Smooth muscle cell (in vitro differentiated cells): ENCODE measurements around the gene ATP10D. TPM values are rescaled to one million over a fixed set of nuclear protein-coding genes. Genes with fewer than 3 reads are reported as not detected.

ENCODE experiments used
- DNase-seq: peaks from one replicate; lab custom pipeline; 2025; ENCODE audit not compliant: unreplicated experiment; lab: John Stamatoyannopoulos, UW
- H2AFZ ChIP-seq: fragments of 200-600 bp; sonication (generic); 2 replicates; pipeline ENCODE4 v1.6.0; 2016; ENCODE audit warnings: antibody characterized with exemption, low read depth, mild to moderate bottlenecking
- H3F3A ChIP-seq: fragments of 200-600 bp; sonication (generic); 2 replicates; pipeline ENCODE4 v1.6.0; 2017; ENCODE audit warnings: antibody characterized with exemption, low read depth
- H3K27ac ChIP-seq: fragments of 200-600 bp; sonication (generic); 2 replicates; pipeline ENCODE4 v1.5.1; 2016; ENCODE audit warnings: low read depth, mild to moderate bottlenecking
- H3K27me3 ChIP-seq: fragments of 200-600 bp; sonication (generic); 2 replicates; pipeline ENCODE4 v1.6.1; 2016; ENCODE audit warnings: low read depth, mild to moderate bottlenecking
- H3K36me3 ChIP-seq: fragments of 200-600 bp; sonication (generic); 2 replicates; pipeline ENCODE4 v1.5.1; 2016; ENCODE audit warnings: low read depth
- H3K4me1 ChIP-seq: fragments of 200-600 bp; sonication (generic); 2 replicates; pipeline ENCODE4 v1.5.1; 2016; ENCODE audit warnings: low read depth
- H3K4me2 ChIP-seq: fragments of 200-600 bp; sonication (generic); 2 replicates; pipeline ENCODE4 v1.6.0; 2016; ENCODE audit warnings: mild to moderate bottlenecking
- H3K4me3 ChIP-seq: fragments of 200-600 bp; sonication (generic); 2 replicates; pipeline ENCODE4 v1.5.1; 2016; ENCODE audit warnings: mild to moderate bottlenecking
- H3K79me2 ChIP-seq: fragments of 200-600 bp; sonication (generic); 2 replicates; pipeline ENCODE4 v1.6.0; 2016; ENCODE audit warnings: low read depth, mild to moderate bottlenecking
- H3K9ac ChIP-seq: fragments of 200-600 bp; sonication (generic); 2 replicates; pipeline ENCODE4 v1.6.0; 2016; ENCODE audit warnings: low read depth
- H3K9me3 ChIP-seq: fragments of 200-600 bp; sonication (generic); replicated peaks from 2 replicates; pipeline ENCODE4 v1.5.1; 2016; ENCODE audit warnings: low read depth
- H4K20me1 ChIP-seq: fragments of 200-600 bp; sonication (generic); 2 replicates; pipeline ENCODE4 v1.6.0; 2016; ENCODE audit warnings: low read depth
- WGBS: methylation state at CpG from one replicate; pipeline ENCODE4 v1.1.7; 2016; ENCODE audit warnings: low lambda C conversion rate; 5-methylcytosine and 5-hydroxymethylcytosine counted together
- polyA plus RNA-seq: library from polyadenylated mRNA; unstranded; fragments of >200 nt; fragmentation: Nextera tagmentation; extraction: Ambion mirVana; gene quantifications from 2 replicates; pipeline ENCODE4 v1.2.1, GENCODE V29; 2016
- total RNA-seq: library from RNA; depleted of rRNA; stranded (reverse); fragments of >200 nt; gene quantifications from 2 replicates; pipeline ENCODE4 v1.2.3, GENCODE V29; 2014
- TF ChIP-seq, protein P1 (sequence below): fragments of 200-600 bp; sonication (generic); IDR thresholded peaks from 2 replicates; pipeline ENCODE4 v1.5.1; 2017; ENCODE audit warnings: borderline replicate concordance, mild to moderate bottlenecking, antibody characterized with exemption; ENCODE audit not compliant: insufficient read depth, poor library complexity, severe bottlenecking

The ATP10D gene
- total and polyA plus RNA-seq, 2 experiments from 2014 or later = 8.6 to 28.4 TPM

DNA sequence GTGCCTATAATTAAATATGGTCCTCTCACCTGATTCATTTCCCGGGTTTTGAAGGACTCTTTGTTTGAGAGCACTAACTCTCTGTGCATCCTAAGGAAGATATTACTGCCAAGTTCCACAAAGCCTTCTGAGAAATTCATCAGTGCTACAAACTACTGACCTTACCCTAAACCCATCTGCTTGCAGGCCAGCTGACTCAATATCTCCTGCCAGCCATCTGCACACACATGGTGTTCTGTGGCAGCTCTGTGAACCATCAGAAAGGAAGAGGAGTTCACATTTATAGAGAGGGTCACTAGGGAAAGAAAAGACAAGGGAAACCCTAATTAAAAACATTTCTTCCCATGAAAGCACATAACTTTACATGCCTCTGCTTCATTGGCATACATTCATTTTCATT lies 156.7 kb downstream of the ATP10D start:
- H3K4me1 ChIP-seq = peaks cover 4% of the 10 kb centered on the region
- H2AFZ ChIP-seq = no peak overlapping the region
- H3K36me3 ChIP-seq = no peaks in the 10 kb centered on the region
- H3K27me3 ChIP-seq = no peaks in the 10 kb centered on the region
- no peaks in the 10 kb centered on the region for H4K20me1 ChIP-seq
- no peaks in the 10 kb centered on the region for H3K9me3 ChIP-seq
- H3F3A ChIP-seq = no peaks in the 10 kb centered on the region
- WGBS = 96% methylated on average over 1 of the region's 1 CpG
- H3K79me2 ChIP-seq = no peaks in the 10 kb centered on the region
- H3K4me2 ChIP-seq = no peak overlapping the region
- no peak overlapping the region for H3K4me3 ChIP-seq
- TF ChIP-seq, protein P1, sequence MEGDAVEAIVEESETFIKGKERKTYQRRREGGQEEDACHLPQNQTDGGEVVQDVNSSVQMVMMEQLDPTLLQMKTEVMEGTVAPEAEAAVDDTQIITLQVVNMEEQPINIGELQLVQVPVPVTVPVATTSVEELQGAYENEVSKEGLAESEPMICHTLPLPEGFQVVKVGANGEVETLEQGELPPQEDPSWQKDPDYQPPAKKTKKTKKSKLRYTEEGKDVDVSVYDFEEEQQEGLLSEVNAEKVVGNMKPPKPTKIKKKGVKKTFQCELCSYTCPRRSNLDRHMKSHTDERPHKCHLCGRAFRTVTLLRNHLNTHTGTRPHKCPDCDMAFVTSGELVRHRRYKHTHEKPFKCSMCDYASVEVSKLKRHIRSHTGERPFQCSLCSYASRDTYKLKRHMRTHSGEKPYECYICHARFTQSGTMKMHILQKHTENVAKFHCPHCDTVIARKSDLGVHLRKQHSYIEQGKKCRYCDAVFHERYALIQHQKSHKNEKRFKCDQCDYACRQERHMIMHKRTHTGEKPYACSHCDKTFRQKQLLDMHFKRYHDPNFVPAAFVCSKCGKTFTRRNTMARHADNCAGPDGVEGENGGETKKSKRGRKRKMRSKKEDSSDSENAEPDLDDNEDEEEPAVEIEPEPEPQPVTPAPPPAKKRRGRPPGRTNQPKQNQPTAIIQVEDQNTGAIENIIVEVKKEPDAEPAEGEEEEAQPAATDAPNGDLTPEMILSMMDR = no peak
- H3K27ac ChIP-seq = no peak overlapping the region
- no peak overlapping the region for H3K9ac ChIP-seq
- no peak for DNase-seq

DNA sequence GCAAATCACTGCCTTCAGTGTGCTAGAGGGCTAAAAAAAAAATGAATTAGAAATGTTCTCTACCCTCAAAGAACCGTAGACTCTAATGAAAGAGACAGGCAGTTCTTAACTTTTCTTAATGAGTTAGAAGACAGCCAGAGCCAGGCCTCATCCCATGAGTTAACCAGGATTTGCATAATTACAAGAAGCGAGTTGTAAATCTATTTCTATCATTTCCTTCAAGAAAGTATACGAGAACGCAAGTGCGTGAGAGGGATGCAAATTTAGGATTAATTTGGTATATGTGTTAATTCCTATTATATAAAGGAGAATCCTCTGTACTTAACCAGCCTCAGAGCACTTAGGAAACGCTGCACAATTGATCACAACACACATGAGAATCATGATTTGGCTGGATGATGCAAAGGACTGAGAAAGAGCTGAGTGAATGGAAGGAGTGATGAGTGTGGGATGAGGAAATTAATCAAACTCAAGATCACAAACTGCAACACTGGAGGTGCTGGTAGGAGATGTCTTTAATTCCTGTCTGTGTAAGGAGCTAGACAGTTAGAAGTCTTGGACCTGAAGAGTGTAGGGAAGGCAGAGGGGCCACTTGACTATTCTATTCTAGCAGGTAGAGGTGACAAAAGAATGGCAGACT lies 157.2 kb downstream of the ATP10D start:
- H4K20me1 ChIP-seq = no peaks in the 10 kb centered on the region
- H2AFZ ChIP-seq = no peak overlapping the region
- H3K9me3 ChIP-seq = no peaks in the 10 kb centered on the region
- no peak overlapping the region for H3K4me3 ChIP-seq
- H3K79me2 ChIP-seq = no peaks in the 10 kb centered on the region
- WGBS = 79% methylated on average over 6 of the region's 6 CpGs
- H3K27me3 ChIP-seq = no peaks in the 10 kb centered on the region
- H3F3A ChIP-seq = no peaks in the 10 kb centered on the region
- no peak overlapping the region for H3K4me2 ChIP-seq
- H3K4me1 ChIP-seq = peaks cover 4% of the 10 kb centered on the region
- H3K9ac ChIP-seq = no peak overlapping the region
- no peak for DNase-seq
- TF ChIP-seq, protein P1 = no peak
- H3K27ac ChIP-seq = no peak overlapping the region
- no peaks in the 10 kb centered on the region for H3K36me3 ChIP-seq

Other genes starting within 250 kb of the ATP10D start
- gene COMMD8, start 21.6 kb upstream of the ATP10D start, total RNA-seq = 35.5 and 51.9 TPM in 2 replicates
- 29.0 and 38.5 TPM in 2 replicates for gene COMMD8, start 21.6 kb upstream of the ATP10D start, polyA plus RNA-seq